Measurements from ENCODE around the gene MAP3K7CL.

The MAP3K7CL gene

DNA sequence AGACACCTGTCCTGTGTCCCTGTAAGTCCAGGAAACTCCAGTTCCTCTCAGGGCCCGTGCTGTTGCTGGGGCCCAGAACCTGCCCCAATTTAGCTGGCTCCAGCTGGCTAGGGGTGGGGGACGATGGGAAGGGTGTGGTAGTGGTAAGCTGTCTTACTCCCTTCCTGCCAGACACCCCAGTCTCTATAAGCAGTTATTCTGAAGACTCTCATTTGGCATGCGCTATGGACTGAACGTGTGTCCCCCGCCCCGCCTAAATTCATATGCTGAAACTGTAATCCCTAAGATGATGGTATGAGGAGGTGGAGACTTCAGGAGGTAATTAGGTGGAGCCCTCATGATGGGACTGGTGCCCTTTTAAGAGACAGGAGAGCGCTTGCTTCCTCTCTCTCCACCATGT is 82.0 kb downstream of the MAP3K7CL start:
- Histone ChIP-seq H3K4me1 (ENCODE audit: control insufficient read depth, insufficient read depth, low read length) (no peaks in the 10 kb centered on the region), H3K27me3 (ENCODE audit: control insufficient read depth, insufficient read depth, low read length) (no peaks in the 10 kb centered on the region), H3K9ac (ENCODE audit: low read length) (no peak overlapping the region), H3K27ac (ENCODE audit: low read depth, low read length) (no peak overlapping the region), H3K9me3 (ENCODE audit: control insufficient read depth, insufficient read depth, low read depth, low read length) (no peaks in the 10 kb centered on the region), H3K4me3 (ENCODE audit: low read depth, low read length) (no peak overlapping the region), H3K36me3 (ENCODE audit: control insufficient read depth, insufficient read depth, low read length) (no peaks in the 10 kb centered on the region)

DNA sequence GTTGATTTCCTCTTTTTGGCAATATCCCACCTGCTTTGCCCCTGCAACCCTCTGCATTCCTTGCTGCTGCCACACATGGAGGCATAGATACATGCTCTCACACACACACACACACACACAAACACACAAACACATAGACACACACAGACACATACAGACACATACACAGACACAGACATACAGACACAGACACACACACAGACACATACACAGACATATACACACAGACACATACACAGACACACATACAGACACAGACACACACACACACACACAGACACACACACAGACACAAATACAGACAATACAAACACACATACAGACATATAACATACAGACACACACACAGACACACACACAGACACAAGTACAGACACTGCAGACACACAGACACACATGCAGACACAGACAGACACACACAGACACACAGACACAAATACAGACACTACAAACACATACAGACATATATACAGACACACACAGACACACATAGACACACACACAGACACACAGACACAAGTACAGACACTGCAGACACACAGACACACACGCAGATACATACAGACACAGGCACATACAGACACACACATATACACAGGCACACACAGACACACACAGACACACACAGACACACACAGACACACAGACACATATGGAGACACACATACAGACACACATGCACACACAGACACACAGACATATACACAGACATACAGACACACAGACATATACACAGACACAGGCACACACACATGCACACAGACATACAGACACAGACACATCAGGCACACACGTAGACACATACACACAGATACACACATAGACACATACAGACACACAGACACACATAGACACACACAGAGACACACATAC is 83.3 kb downstream of the MAP3K7CL start:
- Histone ChIP-seq H3K4me1 (ENCODE audit: control insufficient read depth, insufficient read depth, low read length) (no peaks in the 10 kb centered on the region), H3K9me3 (ENCODE audit: control insufficient read depth, insufficient read depth, low read depth, low read length) (no peaks in the 10 kb centered on the region), H3K27ac (ENCODE audit: low read depth, low read length) (no peak overlapping the region), H3K27me3 (ENCODE audit: control insufficient read depth, insufficient read depth, low read length) (no peaks in the 10 kb centered on the region), H3K4me3 (ENCODE audit: low read depth, low read length) (no peak overlapping the region), H3K36me3 (ENCODE audit: control insufficient read depth, insufficient read depth, low read length) (no peaks in the 10 kb centered on the region), H3K9ac (ENCODE audit: low read length) (no peak overlapping the region)

DNA sequence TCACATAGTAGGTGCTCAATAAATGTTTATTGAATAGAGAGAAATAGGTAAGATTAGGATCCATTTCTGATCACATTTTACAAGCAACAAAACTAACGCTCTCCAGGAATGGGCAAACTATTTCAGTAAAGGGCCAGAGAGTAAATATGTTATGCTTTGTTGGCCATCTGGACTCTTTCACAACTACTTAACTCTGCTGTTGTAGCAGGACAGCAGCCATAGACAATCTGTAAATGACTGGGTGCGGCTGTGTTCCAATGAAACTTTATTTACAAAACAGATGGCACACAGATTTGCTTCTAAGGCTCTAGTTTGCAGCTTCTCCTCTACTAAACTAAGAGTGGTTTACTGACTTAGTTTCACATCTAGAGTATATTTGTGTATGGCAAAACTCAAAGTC is 85.3 kb downstream of the MAP3K7CL start:
- no peaks in the 10 kb centered on the region for H3K9me3 ChIP-seq (ENCODE audit: control insufficient read depth, insufficient read depth, low read depth, low read length)
- no peaks in the 10 kb centered on the region for H3K27me3 ChIP-seq (ENCODE audit: control insufficient read depth, insufficient read depth, low read length)
- H3K36me3 ChIP-seq (ENCODE audit: control insufficient read depth, insufficient read depth, low read length) = no peaks in the 10 kb centered on the region
- H3K4me3 ChIP-seq (ENCODE audit: low read depth, low read length) = no peak overlapping the region
- no peak overlapping the region for H3K9ac ChIP-seq (ENCODE audit: low read length)
- H3K27ac ChIP-seq (ENCODE audit: low read depth, low read length) = no peak overlapping the region
- H3K4me1 ChIP-seq (ENCODE audit: control insufficient read depth, insufficient read depth, low read length) = no peaks in the 10 kb centered on the region

DNA sequence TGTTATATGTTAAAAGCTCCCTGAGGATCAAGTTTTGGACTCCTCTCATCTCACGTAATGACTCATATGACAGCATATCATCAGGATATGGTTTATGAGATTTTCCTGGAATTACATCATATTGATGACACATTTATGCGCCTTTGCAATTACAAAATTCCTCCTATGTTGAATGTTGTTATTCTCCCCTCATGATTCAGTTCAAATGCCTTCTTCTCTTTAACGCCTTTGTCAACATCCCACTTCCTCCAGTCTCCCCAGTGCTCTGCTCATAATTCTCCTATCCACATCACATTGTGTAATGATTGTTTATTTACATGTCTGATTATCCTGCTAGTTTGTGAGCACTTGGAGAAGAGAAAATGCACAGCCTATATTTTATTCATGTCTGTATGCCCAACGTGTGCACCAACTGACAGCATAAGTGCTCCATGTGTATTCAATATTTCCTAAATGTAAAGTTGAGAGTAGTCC is 87.4 kb downstream of the MAP3K7CL start:
- H3K27ac ChIP-seq (ENCODE audit: low read depth, low read length) = no peak overlapping the region

GRCh38 chr21:29218749-29219148 is 88.3 kb downstream of the MAP3K7CL start:
- H3K27me3 ChIP-seq (ENCODE audit: control insufficient read depth, insufficient read depth, low read length) = no peaks in the 10 kb centered on the region
- no peaks in the 10 kb centered on the region for H3K36me3 ChIP-seq (ENCODE audit: control insufficient read depth, insufficient read depth, low read length)
- H3K27ac ChIP-seq (ENCODE audit: low read depth, low read length) = no peak overlapping the region
- H3K4me1 ChIP-seq (ENCODE audit: control insufficient read depth, insufficient read depth, low read length) = no peaks in the 10 kb centered on the region
- no peaks in the 10 kb centered on the region for H3K9me3 ChIP-seq (ENCODE audit: control insufficient read depth, insufficient read depth, low read depth, low read length)
- no peak overlapping the region for H3K4me3 ChIP-seq (ENCODE audit: low read depth, low read length)
- H3K9ac ChIP-seq (ENCODE audit: low read length) = no peak overlapping the region

More for the DNA sequence above, 87.4 kb downstream of the MAP3K7CL start:
- Histone ChIP-seq H3K36me3 (ENCODE audit: control insufficient read depth, insufficient read depth, low read length) (no peaks in the 10 kb centered on the region), H3K9ac (ENCODE audit: low read length) (no peak overlapping the region), H3K27me3 (ENCODE audit: control insufficient read depth, insufficient read depth, low read length) (no peaks in the 10 kb centered on the region), H3K9me3 (ENCODE audit: control insufficient read depth, insufficient read depth, low read depth, low read length) (no peaks in the 10 kb centered on the region), H3K4me1 (ENCODE audit: control insufficient read depth, insufficient read depth, low read length) (no peaks in the 10 kb centered on the region), H3K4me3 (ENCODE audit: low read depth, low read length) (no peak overlapping the region)

DNA sequence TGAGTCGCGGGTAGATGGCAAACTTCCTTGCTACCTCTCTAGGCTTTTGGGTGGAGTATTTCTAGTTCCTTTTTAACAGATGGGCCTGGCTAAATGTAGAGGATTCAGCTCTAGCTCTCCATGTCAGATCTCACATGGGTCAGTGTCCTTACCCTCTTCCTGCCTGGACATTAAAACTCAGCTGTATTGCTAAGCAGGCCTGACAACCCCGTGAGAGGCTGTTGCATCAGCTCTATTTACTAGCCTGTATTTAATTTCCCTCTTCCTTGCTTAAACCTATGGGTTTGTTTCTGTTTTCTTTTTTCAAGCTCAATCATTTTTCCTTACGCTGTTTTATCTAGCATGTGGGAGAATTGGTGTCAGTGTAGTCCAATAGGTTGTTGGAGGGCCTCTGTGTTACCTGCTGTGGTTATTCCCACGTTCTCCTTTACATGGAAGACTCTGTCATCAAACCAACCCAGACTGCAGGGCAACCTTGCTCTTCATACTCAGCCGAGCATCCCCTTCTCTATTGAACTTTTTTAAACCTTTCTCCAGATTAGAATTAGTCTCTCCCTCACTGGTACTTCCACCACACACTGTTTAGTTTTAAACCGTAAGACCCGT is 88.8 kb downstream of the MAP3K7CL start:
- Histone ChIP-seq H3K4me3 (ENCODE audit: low read depth, low read length) (no peak overlapping the region), H3K27ac (ENCODE audit: low read depth, low read length) (no peak overlapping the region), H3K9me3 (ENCODE audit: control insufficient read depth, insufficient read depth, low read depth, low read length) (no peaks in the 10 kb centered on the region), H3K36me3 (ENCODE audit: control insufficient read depth, insufficient read depth, low read length) (no peaks in the 10 kb centered on the region), H3K9ac (ENCODE audit: low read length) (no peak overlapping the region), H3K4me1 (ENCODE audit: control insufficient read depth, insufficient read depth, low read length) (no peaks in the 10 kb centered on the region), H3K27me3 (ENCODE audit: control insufficient read depth, insufficient read depth, low read length) (no peaks in the 10 kb centered on the region)

- Histone ChIP-seq H3K4me1 (ENCODE audit: control insufficient read depth, insufficient read depth, low read length) (no peaks in the 10 kb centered on the region), H3K27ac (ENCODE audit: low read depth, low read length) (no peak overlapping the region), H3K36me3 (ENCODE audit: control insufficient read depth, insufficient read depth, low read length) (no peaks in the 10 kb centered on the region), H3K9me3 (ENCODE audit: control insufficient read depth, insufficient read depth, low read depth, low read length) (no peaks in the 10 kb centered on the region), H3K27me3 (ENCODE audit: control insufficient read depth, insufficient read depth, low read length) (no peaks in the 10 kb centered on the region), H3K9ac (ENCODE audit: low read length) (no peak overlapping the region), H3K4me3 (ENCODE audit: low read depth, low read length) (no peak overlapping the region)
These were observed 90.9 kb downstream of the MAP3K7CL start for GRCh38 chr21:29221253-29221744.

DNA sequence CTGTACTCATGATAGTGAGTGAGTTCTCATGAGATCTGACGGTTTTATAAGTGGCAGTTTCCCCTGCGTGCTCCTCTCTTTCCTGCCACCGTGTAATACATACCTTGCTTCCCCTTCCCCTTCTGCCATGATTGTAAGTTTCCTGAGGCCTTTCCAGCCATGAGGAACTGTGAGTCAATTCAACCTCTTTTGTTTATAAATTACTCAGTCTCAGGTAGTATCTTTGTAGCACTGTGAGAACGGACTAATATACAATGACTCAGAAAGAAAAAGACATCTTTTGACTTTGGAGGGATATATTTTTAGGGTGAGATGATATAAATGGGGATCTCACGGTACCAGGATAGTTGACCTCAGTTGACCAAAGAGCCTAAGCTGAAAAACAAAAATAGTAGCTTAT is 93.6 kb downstream of the MAP3K7CL start:
- no peaks in the 10 kb centered on the region for H3K36me3 ChIP-seq (ENCODE audit: control insufficient read depth, insufficient read depth, low read length)
- H3K4me3 ChIP-seq (ENCODE audit: low read depth, low read length) = no peak overlapping the region
- no peak overlapping the region for H3K27ac ChIP-seq (ENCODE audit: low read depth, low read length)

More for the DNA sequence above, 93.6 kb downstream of the MAP3K7CL start:
- H3K9ac ChIP-seq (ENCODE audit: low read length) = no peak overlapping the region
- no peaks in the 10 kb centered on the region for H3K4me1 ChIP-seq (ENCODE audit: control insufficient read depth, insufficient read depth, low read length)
- no peaks in the 10 kb centered on the region for H3K27me3 ChIP-seq (ENCODE audit: control insufficient read depth, insufficient read depth, low read length)
- no peaks in the 10 kb centered on the region for H3K9me3 ChIP-seq (ENCODE audit: control insufficient read depth, insufficient read depth, low read depth, low read length)
